ENCODE data around the gene PTGR2.
"Not testable (repeated sequence)": the region's sequence is repeated elsewhere in the genome, so short reads cannot be mapped to it uniquely, and the experiment has no call there.

Gene PTGR2

DNA sequence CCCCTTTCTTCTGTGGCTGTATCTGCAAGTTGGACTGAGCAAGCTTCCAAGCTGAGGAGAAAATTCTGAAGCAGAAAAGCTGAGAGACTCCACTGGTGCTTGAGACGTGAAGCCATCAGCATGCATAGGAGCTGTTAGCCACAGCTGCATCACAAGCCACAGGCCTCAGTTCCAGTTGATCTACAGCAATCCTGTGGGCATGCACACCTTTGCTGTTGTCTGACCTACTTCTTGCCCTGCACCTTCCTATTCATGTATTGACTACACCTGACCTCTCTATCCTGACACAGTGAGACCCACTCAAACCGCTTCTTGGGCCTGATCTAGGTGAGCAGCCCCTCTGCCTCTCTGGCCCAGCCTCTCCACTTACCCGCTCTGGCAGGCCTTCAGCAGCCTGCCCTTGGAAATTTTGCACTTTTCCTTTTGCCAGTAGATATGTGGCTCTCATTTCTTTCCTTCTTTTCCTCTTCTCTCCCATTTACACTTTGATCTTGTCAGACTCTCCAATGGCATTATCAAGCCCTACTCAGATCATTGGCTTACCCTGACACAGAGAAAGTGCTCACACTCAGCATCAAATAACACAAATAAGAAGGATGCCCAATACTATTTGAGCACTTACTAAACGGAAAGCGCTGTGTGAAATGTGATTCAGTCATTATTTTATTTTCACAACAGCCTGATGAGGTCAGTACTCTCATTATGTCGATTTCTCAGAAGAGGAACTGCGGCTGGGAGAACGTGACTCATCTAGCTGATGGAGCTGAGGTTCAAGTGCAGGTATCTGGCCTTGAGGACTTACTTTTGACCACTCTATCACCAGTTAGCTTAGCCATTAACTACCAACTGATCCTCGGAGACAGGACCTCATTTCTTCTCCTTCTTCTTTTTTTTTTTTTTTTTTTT, 21.9 kb upstream of the PTGR2 start:
- TF ChIP-seq CTCF (IDR thresholded peaks at IDR 0.05; ENCODE audit: insufficient read depth, low read depth, low read length, missing control alignments), result no peak
- no peak overlapping the region for H3K4me3 ChIP-seq (ENCODE audit: low read length)
- peak; percentile 82 for DNase-seq (ENCODE audit: low read depth)

DNA sequence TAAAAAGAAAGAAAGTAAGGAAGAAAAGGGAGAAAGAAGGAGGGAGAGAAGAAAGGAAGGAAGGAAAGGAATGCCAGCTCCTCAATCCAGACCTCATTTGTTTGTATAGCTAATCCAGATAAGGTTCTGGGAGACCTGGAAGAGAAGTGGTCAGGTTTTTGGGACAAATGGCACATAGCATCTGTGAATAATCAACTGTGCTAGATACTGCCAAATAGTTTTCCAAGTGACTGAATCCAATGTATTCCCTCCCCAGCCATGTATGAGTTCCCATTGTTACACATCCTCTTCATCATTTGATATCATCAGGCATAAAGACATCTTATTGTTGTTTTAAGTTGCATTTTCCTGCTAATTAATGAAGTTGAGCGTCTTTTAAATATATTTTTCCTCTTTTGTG, 18.6 kb upstream of the PTGR2 start:
- DNase-seq (ENCODE audit: low read depth), result no peak
- H3K4me3 ChIP-seq (ENCODE audit: low read length), result no peak overlapping the region
- TF ChIP-seq CTCF (IDR thresholded peaks at IDR 0.05; ENCODE audit: insufficient read depth, low read depth, low read length, missing control alignments), result no peak

- no peak overlapping the region for H3K4me3 ChIP-seq (ENCODE audit: low read length)
- peak; percentile 6 for DNase-seq (ENCODE audit: low read depth)
Measured at GRCh38 chr14:73833530-73834260, 17.9 kb upstream of the PTGR2 start.

GRCh38 chr14:73834261-73834625, 17.4 kb upstream of the PTGR2 start:
- TF ChIP-seq CTCF (IDR thresholded peaks at IDR 0.05; ENCODE audit: insufficient read depth, low read depth, low read length, missing control alignments), result no peak
- no peak overlapping the region for H3K4me3 ChIP-seq (ENCODE audit: low read length)
- DNase-seq (ENCODE audit: low read depth), result no peak

More at GRCh38 chr14:73833530-73834260, 17.9 kb upstream of the PTGR2 start:
- TF ChIP-seq CTCF (IDR thresholded peaks at IDR 0.05; ENCODE audit: insufficient read depth, low read depth, low read length, missing control alignments), result no peak

DNA sequence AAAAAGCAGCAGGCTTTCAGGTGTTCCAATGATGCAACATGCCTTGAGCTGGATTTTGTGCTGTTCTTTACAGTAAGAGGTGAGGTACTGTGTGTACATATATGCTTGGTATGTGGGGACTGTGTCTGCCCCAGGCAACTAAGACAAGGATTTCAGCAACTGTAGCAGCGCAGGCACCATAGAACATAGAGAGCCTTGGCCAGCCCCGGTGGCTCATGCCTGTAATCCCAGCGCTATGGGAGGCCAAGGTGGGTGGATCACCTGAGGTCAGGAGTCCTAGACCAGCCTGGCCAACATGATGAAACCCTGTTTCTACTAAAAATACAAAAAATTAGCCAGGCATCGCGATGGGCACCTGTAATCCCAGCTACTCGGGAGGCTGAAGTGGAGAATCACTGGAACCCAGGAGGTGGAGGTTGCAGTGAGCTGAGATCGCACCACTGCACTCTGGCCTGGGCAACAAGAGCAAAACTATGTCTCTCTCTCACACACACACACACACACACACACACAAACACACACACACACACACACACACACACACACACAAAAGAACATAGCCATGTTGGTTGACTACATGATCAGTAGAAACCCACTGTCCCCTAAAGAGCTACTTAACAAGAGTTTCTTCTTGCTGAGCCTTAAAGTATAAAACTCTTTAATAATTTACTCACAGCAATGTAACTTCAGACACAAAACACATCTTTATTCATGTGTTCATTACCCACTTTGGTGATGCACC, 13.2 kb upstream of the PTGR2 start:
- H3K4me3 ChIP-seq (ENCODE audit: low read length), result not testable (repeated sequence)
- peak; percentile 79 for DNase-seq (ENCODE audit: low read depth)

- H3K4me3 ChIP-seq (ENCODE audit: low read length), result no peak overlapping the region
- no peak for DNase-seq (ENCODE audit: low read depth)
- no peak for TF ChIP-seq CTCF (IDR thresholded peaks at IDR 0.05; ENCODE audit: insufficient read depth, low read depth, low read length, missing control alignments)
Measured at GRCh38 chr14:73842201-73842600, 9.4 kb upstream of the PTGR2 start.

DNA sequence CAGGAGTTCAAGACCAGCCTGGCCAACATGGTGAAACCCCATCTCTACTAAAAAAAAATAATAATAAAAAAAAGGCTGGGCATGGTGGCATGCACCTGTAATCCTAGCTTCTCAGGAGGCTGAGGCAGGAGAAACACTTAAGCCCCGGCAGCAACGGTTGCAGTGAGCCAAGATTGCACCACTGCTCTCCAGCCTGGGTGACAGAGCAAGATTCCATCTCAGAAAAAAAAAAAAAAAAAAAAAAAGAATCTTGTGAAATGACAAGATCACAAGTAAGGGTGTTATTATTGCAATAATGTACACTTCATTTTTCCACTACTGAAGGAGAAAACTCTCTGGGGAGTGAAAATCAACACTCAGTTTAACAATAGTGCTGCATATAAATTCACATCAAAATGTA, 8.8 kb upstream of the PTGR2 start:
- DNase-seq (ENCODE audit: low read depth), result no peak
- H3K4me3 ChIP-seq (ENCODE audit: low read length), result no peak overlapping the region
- no peak for TF ChIP-seq CTCF (IDR thresholded peaks at IDR 0.05; ENCODE audit: insufficient read depth, low read depth, low read length, missing control alignments)
